ENCODE results near the gene DGKI. TPM values are rescaled to one million over a fixed set of nuclear protein-coding genes. Genes with fewer than 3 reads are reported as not detected.

The DGKI gene
- total RNA-seq, 1 experiment from 2014 or later = 0.41 TPM

GRCh38 chr7:137703291-137704010 lies 143.3 kb downstream of the DGKI start:
- no peak for TF ChIP-seq CTCF (conservative IDR thresholded peaks at IDR 0.05)
- TF ChIP-seq EZH2 (IDR thresholded peaks at IDR 0.05; ENCODE audit: low read depth) = no peak
- H3K9me2 ChIP-seq (ENCODE audit: insufficient read depth) = no peaks in the 10 kb centered on the region

GRCh38 chr7:137696988-137697387 lies 149.8 kb downstream of the DGKI start:
- Histone ChIP-seq H3K79me2 (ENCODE audit: low read depth) (no peaks in the 10 kb centered on the region), H3K4me3 (no peak overlapping the region), H3K36me3 (ENCODE audit: low read depth) (no peaks in the 10 kb centered on the region), H3K4me2 (no peak overlapping the region), H3K27me3 (ENCODE audit: insufficient read depth, low read depth) (peaks cover 51% of the 10 kb centered on the region), H4K20me1 (ENCODE audit: insufficient read depth) (no peaks in the 10 kb centered on the region), H3K9me3 (ENCODE audit: insufficient read depth, low read depth) (no peaks in the 10 kb centered on the region), H3F3A (ENCODE audit: insufficient read depth, low read depth) (no peaks in the 10 kb centered on the region), H2AFZ (no peak overlapping the region), H3K4me1 (replicated peaks; ENCODE audit: insufficient read depth) (no peaks in the 10 kb centered on the region), H3K27ac (no peak overlapping the region), H3K9me2 (ENCODE audit: insufficient read depth) (no peaks in the 10 kb centered on the region)
- intact Hi-C loops (cut with micrococcal nuclease; ENCODE audit: unreplicated experiment) = no loop called here
- no peak for DNase-seq
- no TSS peak for BruUV-seq (replicated peaks)
- CTCF ChIA-PET = no interaction called here
- TF ChIP-seq CTCF (conservative IDR thresholded peaks at IDR 0.05) = no peak
- no peak for TF ChIP-seq EZH2 (IDR thresholded peaks at IDR 0.05; ENCODE audit: low read depth)
- POLR2A ChIA-PET (ENCODE audit: unreplicated experiment) = no interaction called here

More at GRCh38 chr7:137703291-137704010, 143.3 kb downstream of the DGKI start:
- ChIA-PET CTCF (no interaction called here), POLR2A (ENCODE audit: unreplicated experiment) (no interaction called here)
- intact Hi-C loops (cut with micrococcal nuclease; ENCODE audit: unreplicated experiment) = no loop called here
- Histone ChIP-seq H4K20me1 (ENCODE audit: insufficient read depth) (no peaks in the 10 kb centered on the region), H3K4me3 (no peak overlapping the region), H3F3A (ENCODE audit: insufficient read depth, low read depth) (no peaks in the 10 kb centered on the region), H3K79me2 (ENCODE audit: low read depth) (no peaks in the 10 kb centered on the region), H3K27me3 (ENCODE audit: insufficient read depth, low read depth) (0 out of 2 replicates have a peak, but pooled peaks cover 2% of the 10 kb centered on the region), H2AFZ (no peak overlapping the region), H3K36me3 (ENCODE audit: low read depth) (no peaks in the 10 kb centered on the region), H3K4me1 (replicated peaks; ENCODE audit: insufficient read depth) (no peaks in the 10 kb centered on the region), H3K9me3 (ENCODE audit: insufficient read depth, low read depth) (no peaks in the 10 kb centered on the region), H3K27ac (no peak overlapping the region), H3K4me2 (no peak overlapping the region)
- DNase-seq = no peak
- no TSS peak for BruUV-seq (replicated peaks)

GRCh38 chr7:137696376-137696775 lies 150.4 kb downstream of the DGKI start:
- POLR2A ChIA-PET (ENCODE audit: unreplicated experiment) = no interaction called here
- H3K9me2 ChIP-seq (ENCODE audit: insufficient read depth) = no peaks in the 10 kb centered on the region
- CTCF ChIA-PET = no interaction called here
- no peak overlapping the region for H3K27ac ChIP-seq
- no peaks in the 10 kb centered on the region for H3K79me2 ChIP-seq (ENCODE audit: low read depth)
- BruUV-seq (replicated peaks) = no TSS peak
- H3F3A ChIP-seq (ENCODE audit: insufficient read depth, low read depth) = no peaks in the 10 kb centered on the region
- intact Hi-C loops (cut with micrococcal nuclease; ENCODE audit: unreplicated experiment) = no loop called here
- TF ChIP-seq EZH2 (IDR thresholded peaks at IDR 0.05; ENCODE audit: low read depth) = no peak
- no peak for TF ChIP-seq CTCF (conservative IDR thresholded peaks at IDR 0.05)
- no peaks in the 10 kb centered on the region for H3K9me3 ChIP-seq (ENCODE audit: insufficient read depth, low read depth)
- no peak overlapping the region for H3K4me3 ChIP-seq
- no peaks in the 10 kb centered on the region for H3K36me3 ChIP-seq (ENCODE audit: low read depth)
- DNase-seq = no peak
- H3K4me2 ChIP-seq = no peak overlapping the region
- H3K4me1 ChIP-seq (replicated peaks; ENCODE audit: insufficient read depth) = no peaks in the 10 kb centered on the region
- H3K27me3 ChIP-seq (ENCODE audit: insufficient read depth, low read depth) = peaks cover 51% of the 10 kb centered on the region
- H2AFZ ChIP-seq = no peak overlapping the region
- H4K20me1 ChIP-seq (ENCODE audit: insufficient read depth) = no peaks in the 10 kb centered on the region
